Measurements from ENCODE around the gene TMEM154.

Gene TMEM154

DNA sequence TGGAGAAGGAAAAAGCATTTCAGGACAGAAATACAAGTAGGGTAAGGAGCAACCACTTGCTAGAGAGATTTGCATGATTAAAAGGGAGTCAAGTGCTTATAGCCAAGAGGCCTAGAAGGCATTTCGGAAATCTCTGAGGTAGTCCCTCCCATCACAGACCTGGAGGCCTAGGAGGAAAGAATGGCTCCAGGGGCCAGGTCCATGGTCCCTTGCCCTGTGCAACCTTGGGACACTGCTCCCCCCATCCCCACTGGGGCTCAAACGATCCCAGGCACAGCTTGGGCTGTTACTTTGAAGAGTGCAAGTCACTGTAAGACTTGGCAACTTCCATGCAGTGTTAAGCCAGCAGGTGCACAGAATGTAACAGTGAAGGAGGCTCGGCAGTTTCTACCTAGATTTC lies 92.7 kb downstream of the TMEM154 start (continued):
- TF ChIP-seq TOX (CRISPR knock-in tag; IDR thresholded peaks at IDR 0.05; ENCODE audit: borderline replicate concordance) (no peak), ZFP3 (CRISPR knock-in tag; IDR thresholded peaks at IDR 0.05) (no peak), ZFP30 (CRISPR knock-in tag; IDR thresholded peaks at IDR 0.05) (no peak)

DNA sequence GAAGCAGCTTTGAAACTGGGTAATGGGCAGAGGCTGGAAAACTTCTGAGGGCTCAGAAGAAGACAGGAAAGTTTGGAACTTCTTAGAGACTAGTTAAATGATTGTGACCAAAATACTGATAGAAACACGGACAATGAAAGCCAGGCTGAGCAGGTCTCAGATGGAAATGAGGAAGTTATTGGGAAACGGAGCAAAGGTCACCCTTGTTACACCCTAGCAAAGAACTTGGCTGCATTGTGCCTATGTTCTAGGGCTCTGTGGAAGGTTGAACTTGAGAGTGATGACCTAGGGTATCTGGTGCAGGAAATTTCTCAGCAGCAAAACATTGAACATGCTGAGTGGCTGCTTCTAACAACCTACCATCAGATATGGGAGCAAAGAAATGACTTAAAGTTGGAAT lies 93.1 kb downstream of the TMEM154 start:
- ATAC-seq, result no peak
- TF ChIP-seq OSR1 (CRISPR knock-in tag; IDR thresholded peaks at IDR 0.05) (no peak), ZFP30 (CRISPR knock-in tag; IDR thresholded peaks at IDR 0.05) (no peak), GLIS3 (CRISPR knock-in tag; IDR thresholded peaks at IDR 0.05) (no peak)

DNA sequence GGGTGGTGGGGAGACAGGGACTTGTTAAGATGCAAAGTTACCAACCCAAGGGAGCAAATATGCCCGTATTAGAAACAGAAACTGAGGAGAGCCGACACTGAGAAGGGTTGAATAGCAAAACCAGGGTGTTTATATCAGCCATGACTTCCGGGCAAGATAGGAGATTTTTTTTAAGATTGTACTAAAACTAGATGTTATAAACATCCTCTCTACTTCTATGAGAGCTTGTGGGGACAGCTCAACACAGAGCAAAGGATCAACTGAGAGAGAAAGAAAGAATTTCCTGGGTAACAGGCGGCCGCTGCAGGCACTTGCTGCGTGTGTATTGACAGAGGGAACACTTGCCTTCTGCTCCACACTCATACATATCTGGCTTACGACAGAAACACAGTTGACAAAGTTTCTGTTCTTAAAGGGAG lies 94.8 kb downstream of the TMEM154 start:
- no peak for ATAC-seq
- TF ChIP-seq ZNF8 (CRISPR knock-in tag; IDR thresholded peaks at IDR 0.05) (no peak), TCF4 (CRISPR knock-in tag; IDR thresholded peaks at IDR 0.05; ENCODE audit: borderline replicate concordance) (no peak), PPARA (CRISPR knock-in tag; IDR thresholded peaks at IDR 0.05; ENCODE audit: borderline replicate concordance) (no peak), ZFP3 (CRISPR knock-in tag; IDR thresholded peaks at IDR 0.05) (no peak), ESRRG (CRISPR knock-in tag; IDR thresholded peaks at IDR 0.05) (no peak)
- TF ChIP-seq, protein P1, sequence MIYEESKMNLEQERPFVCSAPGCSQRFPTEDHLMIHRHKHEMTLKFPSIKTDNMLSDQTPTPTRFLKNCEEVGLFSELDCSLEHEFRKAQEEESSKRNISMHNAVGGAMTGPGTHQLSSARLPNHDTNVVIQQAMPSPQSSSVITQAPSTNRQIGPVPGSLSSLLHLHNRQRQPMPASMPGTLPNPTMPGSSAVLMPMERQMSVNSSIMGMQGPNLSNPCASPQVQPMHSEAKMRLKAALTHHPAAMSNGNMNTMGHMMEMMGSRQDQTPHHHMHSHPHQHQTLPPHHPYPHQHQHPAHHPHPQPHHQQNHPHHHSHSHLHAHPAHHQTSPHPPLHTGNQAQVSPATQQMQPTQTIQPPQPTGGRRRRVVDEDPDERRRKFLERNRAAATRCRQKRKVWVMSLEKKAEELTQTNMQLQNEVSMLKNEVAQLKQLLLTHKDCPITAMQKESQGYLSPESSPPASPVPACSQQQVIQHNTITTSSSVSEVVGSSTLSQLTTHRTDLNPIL (CRISPR knock-in tag; IDR thresholded peaks at IDR 0.05; ENCODE audit: low read depth), result no peak

DNA sequence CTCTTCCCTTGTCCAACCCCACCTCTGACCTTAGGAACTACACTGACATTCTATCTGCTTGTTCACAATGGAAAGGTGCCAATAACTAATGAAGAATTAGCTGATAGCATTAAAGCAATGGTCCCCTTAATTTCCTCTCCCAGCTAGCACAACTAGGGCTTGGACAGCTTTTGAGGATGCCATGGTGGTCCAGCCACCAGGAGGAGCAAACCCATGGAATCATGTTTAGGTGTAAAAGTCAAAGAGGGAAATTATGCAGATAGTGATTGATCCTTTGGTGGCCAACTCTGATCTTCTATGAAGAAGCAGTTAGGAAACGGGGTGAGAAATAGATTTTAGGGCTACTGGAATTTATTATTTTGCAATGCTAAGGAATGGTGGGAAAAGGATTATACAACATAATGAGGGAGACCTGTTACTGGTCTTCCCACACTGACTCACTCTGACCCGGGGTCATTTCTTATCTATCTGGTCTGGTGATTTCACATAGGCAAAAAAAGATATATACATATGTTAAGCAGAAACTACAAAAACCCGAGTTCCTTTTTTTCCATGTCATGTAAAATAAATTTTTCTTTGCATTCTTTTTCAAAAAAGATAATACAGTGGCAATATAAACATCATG lies 98.1 kb downstream of the TMEM154 start:
- no peak for ATAC-seq
- TF ChIP-seq SNAI2 (CRISPR knock-in tag; IDR thresholded peaks at IDR 0.05) (no peak), ZNF70 (CRISPR knock-in tag; IDR thresholded peaks at IDR 0.05) (no peak)

DNA sequence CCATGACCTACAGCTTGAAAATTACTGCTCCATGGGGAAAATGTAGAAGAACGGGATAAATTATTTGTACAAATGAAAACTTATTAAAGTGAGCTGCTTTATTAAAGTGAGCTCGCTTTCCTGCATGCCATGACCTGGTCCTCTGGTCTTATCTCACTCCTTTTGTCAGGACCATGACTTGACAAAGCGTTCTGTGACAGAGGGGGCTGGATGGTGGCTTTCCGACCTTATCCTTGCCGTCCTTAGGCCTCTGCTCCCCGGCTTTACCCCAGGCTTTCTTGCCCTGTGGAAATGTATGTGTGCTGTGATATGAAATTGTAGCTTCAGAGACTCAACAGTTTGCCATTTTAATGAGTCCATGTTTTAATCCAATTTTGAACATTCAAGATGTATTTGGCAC lies 99.9 kb downstream of the TMEM154 start:
- TF ChIP-seq ZNF70 (CRISPR knock-in tag; IDR thresholded peaks at IDR 0.05) (no peak), PPARA (CRISPR knock-in tag; IDR thresholded peaks at IDR 0.05; ENCODE audit: borderline replicate concordance) (no peak), ESRRG (CRISPR knock-in tag; IDR thresholded peaks at IDR 0.05) (no peak), OSR1 (CRISPR knock-in tag; IDR thresholded peaks at IDR 0.05) (no peak), ZNF565 (CRISPR knock-in tag; conservative IDR thresholded peaks at IDR 0.05; ENCODE audit: low read depth) (no peak), TCF4 (CRISPR knock-in tag; IDR thresholded peaks at IDR 0.05; ENCODE audit: borderline replicate concordance) (no peak), CSDC2 (CRISPR knock-in tag; IDR thresholded peaks at IDR 0.05) (no peak)
- TF ChIP-seq, protein P1 (CRISPR knock-in tag; IDR thresholded peaks at IDR 0.05; ENCODE audit: low read depth), result no peak
- TF ChIP-seq, protein P2, sequence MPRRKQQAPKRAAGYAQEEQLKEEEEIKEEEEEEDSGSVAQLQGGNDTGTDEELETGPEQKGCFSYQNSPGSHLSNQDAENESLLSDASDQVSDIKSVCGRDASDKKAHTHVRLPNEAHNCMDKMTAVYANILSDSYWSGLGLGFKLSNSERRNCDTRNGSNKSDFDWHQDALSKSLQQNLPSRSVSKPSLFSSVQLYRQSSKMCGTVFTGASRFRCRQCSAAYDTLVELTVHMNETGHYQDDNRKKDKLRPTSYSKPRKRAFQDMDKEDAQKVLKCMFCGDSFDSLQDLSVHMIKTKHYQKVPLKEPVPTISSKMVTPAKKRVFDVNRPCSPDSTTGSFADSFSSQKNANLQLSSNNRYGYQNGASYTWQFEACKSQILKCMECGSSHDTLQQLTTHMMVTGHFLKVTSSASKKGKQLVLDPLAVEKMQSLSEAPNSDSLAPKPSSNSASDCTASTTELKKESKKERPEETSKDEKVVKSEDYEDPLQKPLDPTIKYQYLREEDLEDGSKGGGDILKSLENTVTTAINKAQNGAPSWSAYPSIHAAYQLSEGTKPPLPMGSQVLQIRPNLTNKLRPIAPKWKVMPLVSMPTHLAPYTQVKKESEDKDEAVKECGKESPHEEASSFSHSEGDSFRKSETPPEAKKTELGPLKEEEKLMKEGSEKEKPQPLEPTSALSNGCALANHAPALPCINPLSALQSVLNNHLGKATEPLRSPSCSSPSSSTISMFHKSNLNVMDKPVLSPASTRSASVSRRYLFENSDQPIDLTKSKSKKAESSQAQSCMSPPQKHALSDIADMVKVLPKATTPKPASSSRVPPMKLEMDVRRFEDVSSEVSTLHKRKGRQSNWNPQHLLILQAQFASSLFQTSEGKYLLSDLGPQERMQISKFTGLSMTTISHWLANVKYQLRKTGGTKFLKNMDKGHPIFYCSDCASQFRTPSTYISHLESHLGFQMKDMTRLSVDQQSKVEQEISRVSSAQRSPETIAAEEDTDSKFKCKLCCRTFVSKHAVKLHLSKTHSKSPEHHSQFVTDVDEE (CRISPR knock-in tag; IDR thresholded peaks at IDR 0.05), result no peak
- TF ChIP-seq, protein P3, sequence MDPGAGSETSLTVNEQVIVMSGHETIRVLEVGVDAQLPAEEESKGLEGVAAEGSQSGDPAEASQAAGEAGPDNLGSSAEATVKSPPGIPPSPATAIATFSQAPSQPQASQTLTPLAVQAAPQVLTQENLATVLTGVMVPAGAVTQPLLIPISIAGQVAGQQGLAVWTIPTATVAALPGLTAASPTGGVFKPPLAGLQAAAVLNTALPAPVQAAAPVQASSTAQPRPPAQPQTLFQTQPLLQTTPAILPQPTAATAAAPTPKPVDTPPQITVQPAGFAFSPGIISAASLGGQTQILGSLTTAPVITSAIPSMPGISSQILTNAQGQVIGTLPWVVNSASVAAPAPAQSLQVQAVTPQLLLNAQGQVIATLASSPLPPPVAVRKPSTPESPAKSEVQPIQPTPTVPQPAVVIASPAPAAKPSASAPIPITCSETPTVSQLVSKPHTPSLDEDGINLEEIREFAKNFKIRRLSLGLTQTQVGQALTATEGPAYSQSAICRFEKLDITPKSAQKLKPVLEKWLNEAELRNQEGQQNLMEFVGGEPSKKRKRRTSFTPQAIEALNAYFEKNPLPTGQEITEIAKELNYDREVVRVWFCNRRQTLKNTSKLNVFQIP (CRISPR knock-in tag; IDR thresholded peaks at IDR 0.05; ENCODE audit: borderline replicate concordance, low read depth), result no peak
- no peak for ATAC-seq

DNA sequence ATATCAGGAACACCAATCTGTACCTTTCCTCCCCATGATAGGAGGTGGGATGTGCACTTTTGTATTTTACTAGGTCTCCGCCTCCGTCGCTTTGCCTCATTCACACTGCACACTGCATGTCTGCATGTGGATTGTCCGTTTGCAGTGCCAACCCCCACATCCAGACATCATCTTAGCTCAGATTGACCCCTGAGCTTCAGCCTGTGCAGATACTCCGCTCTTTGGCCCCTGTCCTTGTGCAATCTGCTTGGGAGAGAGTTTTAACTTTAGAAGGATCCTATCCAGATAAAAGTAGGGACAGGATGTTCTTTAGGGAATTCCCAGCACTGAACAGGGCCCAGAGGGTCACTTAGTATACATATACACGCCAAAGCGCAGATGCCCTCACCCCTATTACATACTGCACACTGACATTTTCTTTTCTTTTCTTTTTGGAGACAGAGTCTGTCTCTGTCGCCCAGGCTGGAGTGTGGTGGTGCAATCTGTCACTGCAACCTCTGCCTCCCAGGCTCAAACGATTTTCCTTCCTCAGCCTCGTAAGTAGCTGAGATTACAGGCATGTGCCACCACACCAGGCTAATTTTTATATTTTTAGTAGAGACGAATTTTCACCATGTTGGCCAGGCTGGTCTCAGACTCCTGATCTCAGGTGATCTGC lies 100.6 kb downstream of the TMEM154 start:
- ATAC-seq, result no peak
- TF ChIP-seq ARNTL (CRISPR knock-in tag; IDR thresholded peaks at IDR 0.05; ENCODE audit: borderline replicate concordance, low read depth), result no peak
- TF ChIP-seq ZC3H10 (CRISPR knock-in tag; IDR thresholded peaks at IDR 0.05), result no peak
- TF ChIP-seq CSDC2 (CRISPR knock-in tag; IDR thresholded peaks at IDR 0.05), result no peak
- no peak for TF ChIP-seq TCF4 (CRISPR knock-in tag; IDR thresholded peaks at IDR 0.05; ENCODE audit: borderline replicate concordance)
- no peak for TF ChIP-seq TOX (CRISPR knock-in tag; IDR thresholded peaks at IDR 0.05; ENCODE audit: borderline replicate concordance)
- no peak for TF ChIP-seq GLIS3 (CRISPR knock-in tag; IDR thresholded peaks at IDR 0.05)
- no peak for TF ChIP-seq SNAI2 (CRISPR knock-in tag; IDR thresholded peaks at IDR 0.05)
- TF ChIP-seq ISL1 (CRISPR knock-in tag; IDR thresholded peaks at IDR 0.05), result no peak
- TF ChIP-seq ESRRG (CRISPR knock-in tag; IDR thresholded peaks at IDR 0.05), result no peak
- no peak for TF ChIP-seq ZNF8 (CRISPR knock-in tag; IDR thresholded peaks at IDR 0.05)
- TF ChIP-seq, protein P4, sequence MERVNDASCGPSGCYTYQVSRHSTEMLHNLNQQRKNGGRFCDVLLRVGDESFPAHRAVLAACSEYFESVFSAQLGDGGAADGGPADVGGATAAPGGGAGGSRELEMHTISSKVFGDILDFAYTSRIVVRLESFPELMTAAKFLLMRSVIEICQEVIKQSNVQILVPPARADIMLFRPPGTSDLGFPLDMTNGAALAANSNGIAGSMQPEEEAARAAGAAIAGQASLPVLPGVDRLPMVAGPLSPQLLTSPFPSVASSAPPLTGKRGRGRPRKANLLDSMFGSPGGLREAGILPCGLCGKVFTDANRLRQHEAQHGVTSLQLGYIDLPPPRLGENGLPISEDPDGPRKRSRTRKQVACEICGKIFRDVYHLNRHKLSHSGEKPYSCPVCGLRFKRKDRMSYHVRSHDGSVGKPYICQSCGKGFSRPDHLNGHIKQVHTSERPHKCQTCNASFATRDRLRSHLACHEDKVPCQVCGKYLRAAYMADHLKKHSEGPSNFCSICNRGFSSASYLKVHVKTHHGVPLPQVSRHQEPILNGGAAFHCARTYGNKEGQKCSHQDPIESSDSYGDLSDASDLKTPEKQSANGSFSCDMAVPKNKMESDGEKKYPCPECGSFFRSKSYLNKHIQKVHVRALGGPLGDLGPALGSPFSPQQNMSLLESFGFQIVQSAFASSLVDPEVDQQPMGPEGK (CRISPR knock-in tag; IDR thresholded peaks at IDR 0.05; ENCODE audit: borderline replicate concordance), result no peak
